Measurements from ENCODE around the gene ZNF8. TPM values are rescaled to one million over a fixed set of nuclear protein-coding genes. Genes with fewer than 3 reads are reported as not detected.
A peak's percentile ranks its signal among the peaks of the same experiment; 100 is the strongest.

The ZNF8 gene
- total RNA-seq, 1 donor from 2014 or later: 5.4 TPM

GRCh38 chr19:58315580-58315979 lies 36.8 kb downstream of the ZNF8 start:
- peaks cover 61% of the 10 kb centered on the region for H3K36me3 ChIP-seq
- no peak for TF ChIP-seq CTCF (IDR thresholded peaks at IDR 0.05)

GRCh38 chr19:58317476-58318072 lies 38.8 kb downstream of the ZNF8 start:
- DNase-seq (no peak), ATAC-seq (no peak)
- TF ChIP-seq CTCF (IDR thresholded peaks at IDR 0.05): no peak
- no peak overlapping the region for H3K27ac ChIP-seq
- no peaks in the 10 kb centered on the region for H3K27me3 ChIP-seq (ENCODE audit: low read depth)
- no peak overlapping the region for H3K4me3 ChIP-seq
- intact Hi-C loops (cut with DNase I): no loop called here
- peaks cover 45% of the 10 kb centered on the region for H3K36me3 ChIP-seq
- no peaks in the 10 kb centered on the region for H3K9me3 ChIP-seq
- no peaks in the 10 kb centered on the region for H3K4me1 ChIP-seq

More at GRCh38 chr19:58315580-58315979, 36.8 kb downstream of the ZNF8 start:
- DNase-seq (no peak), ATAC-seq (no peak)
- H3K4me3 ChIP-seq: no peak overlapping the region
- no peaks in the 10 kb centered on the region for H3K9me3 ChIP-seq
- H3K27me3 ChIP-seq (ENCODE audit: low read depth): no peaks in the 10 kb centered on the region
- intact Hi-C loops (cut with DNase I): no loop called here
- H3K4me1 ChIP-seq: no peaks in the 10 kb centered on the region
- H3K27ac ChIP-seq: no peak overlapping the region

- Histone ChIP-seq H3K4me1 (no peaks in the 10 kb centered on the region), H3K36me3 (peaks cover 38% of the 10 kb centered on the region), H3K27me3 (ENCODE audit: low read depth) (no peaks in the 10 kb centered on the region), H3K27ac (no peak overlapping the region), H3K9me3 (no peaks in the 10 kb centered on the region), H3K4me3 (no peak overlapping the region)
- no peak for ATAC-seq
- TF ChIP-seq CTCF (IDR thresholded peaks at IDR 0.05): no peak
- no peak for DNase-seq
- intact Hi-C loops (cut with DNase I): no loop called here
Observed at GRCh38 chr19:58318297-58318696, 39.5 kb downstream of the ZNF8 start.

- DNase-seq (no peak), ATAC-seq (no peak)
Observed at GRCh38 chr19:58319241-58319640, 40.5 kb downstream of the ZNF8 start.

GRCh38 chr19:58325311-58326022 lies 46.7 kb downstream of the ZNF8 start:
- no peak for ATAC-seq

More at GRCh38 chr19:58319241-58319640, 40.5 kb downstream of the ZNF8 start:
- no peaks in the 10 kb centered on the region for H3K9me3 ChIP-seq
- no peaks in the 10 kb centered on the region for H3K4me1 ChIP-seq
- no peak for TF ChIP-seq CTCF (IDR thresholded peaks at IDR 0.05)
- no peak overlapping the region for H3K27ac ChIP-seq
- H3K27me3 ChIP-seq (ENCODE audit: low read depth): no peaks in the 10 kb centered on the region
- no peak overlapping the region for H3K4me3 ChIP-seq
- H3K36me3 ChIP-seq: peaks cover 28% of the 10 kb centered on the region
- intact Hi-C loops (cut with DNase I): no loop called here

More at GRCh38 chr19:58325311-58326022, 46.7 kb downstream of the ZNF8 start:
- Histone ChIP-seq H3K4me3 (peak overlapping the region; percentile 72), H3K27ac (no peak overlapping the region), H3K36me3 (no peaks in the 10 kb centered on the region), H3K9me3 (no peaks in the 10 kb centered on the region), H3K4me1 (peaks cover 23% of the 10 kb centered on the region), H3K27me3 (ENCODE audit: low read depth) (no peaks in the 10 kb centered on the region)
- no peak for TF ChIP-seq CTCF (IDR thresholded peaks at IDR 0.05)
- intact Hi-C loops (cut with DNase I): no loop called here
- DNase-seq: no peak

Data from lower lobe of right lung (tissue), 2 donors.